Measurements from ENCODE around the gene RBBP4.
A peak's percentile ranks its signal among the peaks of the same experiment; 100 is the strongest.
"Not testable (repeated sequence)": the region's sequence is repeated elsewhere in the genome, so short reads cannot be mapped to it uniquely, and the experiment has no call there.

The RBBP4 gene

DNA sequence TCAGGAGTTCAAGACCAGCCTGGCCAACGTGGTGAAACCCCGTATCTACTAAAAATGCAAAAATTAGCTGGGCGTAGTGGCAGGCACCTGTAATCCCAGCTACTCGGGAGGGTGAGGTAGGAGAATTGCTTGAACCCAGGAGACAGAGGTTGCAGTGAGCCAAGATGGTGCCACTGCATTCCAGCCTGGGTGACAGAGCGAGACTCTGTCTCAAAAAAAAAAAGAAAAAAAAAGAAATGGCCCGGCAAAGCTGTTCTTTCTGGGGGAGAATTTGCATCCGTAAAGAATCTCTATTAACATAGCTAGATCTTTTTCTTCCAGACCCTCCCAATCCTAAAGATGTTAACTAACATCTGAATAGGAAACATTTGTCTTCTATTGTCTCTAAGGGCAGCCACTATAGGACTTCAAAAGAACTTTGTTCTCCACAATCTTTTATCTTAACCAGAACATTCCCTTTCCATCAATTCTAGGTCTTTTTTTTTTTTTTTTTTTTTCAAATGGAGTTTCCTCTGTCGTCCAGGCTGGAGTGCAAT is 8.6 kb upstream of the RBBP4 start:
- DNase-seq, result not testable (repeated sequence)

DNA sequence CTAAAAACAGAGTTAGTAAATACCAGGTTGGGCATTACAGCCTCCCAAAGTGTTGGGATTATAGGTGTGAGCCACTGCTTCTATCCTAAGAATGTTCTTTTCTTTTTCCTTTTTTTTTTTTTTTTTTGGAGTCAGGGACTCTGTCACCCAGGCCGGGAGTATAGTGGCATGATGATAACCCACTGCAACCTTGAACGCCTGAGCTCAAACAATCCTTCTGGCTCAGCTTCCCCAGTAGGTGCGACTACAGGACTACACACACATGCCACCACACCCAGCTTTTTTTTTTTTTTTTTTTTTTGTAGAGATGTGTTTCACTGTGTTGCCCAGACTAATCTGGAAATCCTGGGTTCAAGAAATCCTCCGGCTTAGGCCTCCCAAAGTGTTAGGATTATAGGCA is 6.6 kb upstream of the RBBP4 start:
- no peak for DNase-seq

GRCh38 chr1:32647308-32648134 is 3.5 kb upstream of the RBBP4 start:
- DNase-seq, result no peak

DNA sequence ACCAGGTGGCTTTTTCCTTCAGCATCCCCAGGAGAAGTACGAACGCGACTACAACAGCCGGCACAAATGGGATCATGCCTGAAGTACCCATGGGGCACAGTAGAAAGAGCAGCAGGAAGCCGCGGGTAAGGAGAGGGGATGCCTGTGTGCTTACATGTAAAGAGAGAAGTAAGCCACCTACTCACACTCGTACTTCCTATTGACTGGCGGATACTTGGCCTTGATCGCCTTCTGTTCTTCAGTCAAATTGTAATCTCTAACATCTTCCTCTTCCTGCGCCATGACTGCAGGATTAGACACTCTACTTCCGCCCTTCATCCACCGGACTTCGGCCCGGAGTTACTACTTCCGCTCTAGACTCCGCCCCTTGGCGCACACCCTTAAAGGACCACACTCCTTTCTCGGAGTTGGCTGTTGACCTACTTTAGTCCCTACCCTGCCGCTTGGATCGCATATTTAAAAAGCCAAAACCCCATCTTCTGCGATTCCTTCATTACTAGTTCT is 708 bp upstream of the RBBP4 start, which contains the start of gene ZBTB8OS:
Gene ZBTB8OS (minus strand): TSS at position 303 of the 504 bp plus-strand sequence. CDS start 21 bp downstream, at position 282.
- peak; percentile 94 for DNase-seq

- no peak for DNase-seq
These were observed 559 bp downstream of the RBBP4 start for GRCh38 chr1:32651461-32652073.

GRCh38 chr1:32652244-32652962 is 1.4 kb downstream of the RBBP4 start:
- no peak for DNase-seq

DNA sequence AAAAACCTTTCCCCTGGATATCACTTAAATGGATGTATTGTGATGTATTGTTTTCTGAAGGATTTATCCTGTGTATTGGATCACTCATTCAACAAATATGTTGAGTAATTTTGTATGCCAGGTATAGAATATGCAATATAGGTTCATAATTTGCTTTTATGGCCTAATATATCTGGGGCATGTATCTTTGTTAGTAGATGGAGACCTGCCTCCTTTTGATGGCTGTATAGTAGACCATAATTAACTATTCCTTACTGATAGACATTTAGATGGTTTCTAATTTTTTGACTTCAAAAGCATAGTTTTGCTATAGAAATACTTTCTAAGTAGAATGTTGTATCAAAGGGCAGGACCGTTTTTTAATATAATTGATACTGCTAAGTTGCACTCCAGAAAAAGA is 8.6 kb downstream of the RBBP4 start:
- no peak for DNase-seq

DNA sequence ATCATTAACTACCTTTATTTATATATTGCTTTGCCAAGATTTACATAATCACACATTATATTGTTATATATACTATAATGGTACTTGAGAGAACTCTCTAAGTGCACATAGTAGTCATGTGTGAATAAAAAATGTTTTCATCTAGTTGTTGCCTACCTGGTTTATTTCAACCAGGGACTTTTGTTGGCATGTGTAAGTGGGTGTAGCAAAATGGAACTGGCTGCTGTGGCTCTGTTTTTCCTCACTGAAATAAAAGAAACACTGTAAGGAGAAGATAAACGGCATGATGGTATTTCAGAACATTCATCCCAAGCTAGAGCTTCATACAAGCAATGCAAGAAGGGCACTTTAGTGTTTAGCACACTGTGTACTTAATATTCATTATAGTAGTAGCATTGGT is 14.9 kb downstream of the RBBP4 start:
- DNase-seq, result no peak

DNA sequence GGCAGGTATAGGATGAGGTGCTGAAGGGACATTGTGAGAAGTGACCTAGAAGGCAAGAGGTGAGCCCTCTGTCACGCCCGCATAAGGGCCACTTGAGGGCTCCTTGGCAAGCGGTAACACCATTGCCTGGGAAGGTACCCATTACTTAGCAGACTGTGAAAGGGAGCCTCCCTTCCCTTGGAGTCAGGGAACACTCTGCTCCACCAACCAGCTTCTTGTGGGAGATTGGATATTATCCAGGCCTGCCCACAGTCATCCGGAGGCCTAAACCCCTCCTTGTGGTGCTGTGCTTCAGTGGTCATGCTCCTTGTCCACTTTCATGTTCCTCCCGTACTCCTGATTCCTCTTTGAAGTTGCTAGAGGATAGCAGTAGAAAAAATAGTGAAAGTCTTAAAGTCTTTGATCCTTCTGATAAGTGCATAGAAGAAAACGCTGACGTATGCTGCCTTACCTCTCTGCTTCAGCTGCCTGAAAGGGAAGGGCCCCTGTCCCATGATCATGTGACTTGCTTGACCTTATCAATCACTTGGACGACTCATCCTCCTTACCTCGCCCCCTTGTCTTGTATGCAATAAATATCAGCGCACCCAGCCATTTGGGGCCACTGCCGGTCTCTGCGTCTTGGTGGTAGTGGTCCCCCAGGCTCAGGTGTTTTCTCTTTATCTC is 16.0 kb downstream of the RBBP4 start:
- DNase-seq, result no peak

- DNase-seq, result not testable (repeated sequence)
These were observed 17.7 kb downstream of the RBBP4 start for GRCh38 chr1:32668716-32669115.

GRCh38 chr1:32676945-32677344 is 25.9 kb downstream of the RBBP4 start:
- DNase-seq, result no peak

DNA sequence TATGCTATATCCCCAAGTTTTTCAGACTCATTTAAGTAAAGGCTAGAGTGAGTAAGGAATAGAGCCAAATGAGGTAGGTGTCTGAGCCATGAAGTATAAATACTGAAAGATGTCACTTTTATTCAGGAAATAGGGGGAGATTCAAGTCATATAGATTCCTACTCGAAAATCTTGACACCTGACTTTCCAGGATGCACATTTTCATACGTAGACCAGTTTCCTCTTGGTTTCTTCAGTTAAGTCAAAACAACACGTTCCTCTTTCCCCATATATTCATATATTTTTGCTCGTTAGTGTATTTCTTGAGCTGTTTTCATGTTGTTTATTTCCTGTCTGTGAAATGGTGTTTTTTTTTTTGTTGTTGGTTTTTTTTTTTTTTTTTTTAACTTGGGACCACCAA is 29.0 kb downstream of the RBBP4 start:
- not testable (repeated sequence) for DNase-seq

DNA sequence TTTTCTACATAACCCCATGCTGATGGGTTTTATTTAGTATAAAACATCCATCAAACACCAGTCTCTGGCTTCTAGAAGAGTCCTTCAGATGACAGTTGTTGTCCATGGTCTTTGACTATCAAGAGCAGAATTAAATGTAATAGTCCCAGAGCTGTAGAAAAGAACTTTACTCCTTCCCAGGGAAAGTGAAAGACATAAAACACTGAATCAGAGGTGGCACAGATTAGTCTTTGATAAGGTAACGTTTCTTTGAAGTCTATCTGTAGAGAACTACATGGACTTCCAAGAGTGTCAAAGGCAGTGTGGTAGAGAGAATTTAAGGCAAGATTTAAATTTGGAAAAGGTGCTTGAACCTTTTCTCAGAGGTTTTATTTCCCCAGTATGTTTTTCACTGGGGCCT is 29.6 kb downstream of the RBBP4 start:
- DNase-seq, result no peak

DNA sequence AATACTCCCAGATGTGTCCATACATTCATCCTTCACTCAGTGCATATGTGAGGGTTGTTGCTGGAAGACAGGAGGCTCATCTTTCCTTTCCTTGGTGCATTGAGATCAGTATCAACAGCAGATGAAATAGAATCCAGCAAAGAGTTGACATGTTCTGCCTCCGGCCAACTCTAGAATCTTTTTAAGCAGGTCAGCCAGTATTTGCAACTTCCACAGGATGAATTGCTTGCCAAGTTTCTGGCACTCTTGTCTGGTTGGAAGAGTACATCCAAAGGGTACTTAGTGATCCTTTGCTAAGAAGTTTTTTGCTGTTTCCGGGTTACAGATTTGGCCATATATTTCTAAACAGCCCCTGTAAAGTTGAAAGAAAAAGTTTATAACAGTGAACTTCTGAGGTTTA is 30.5 kb downstream of the RBBP4 start:
- DNase-seq, result no peak

GRCh38 chr1:32681999-32682398 is 31.0 kb downstream of the RBBP4 start:
- DNase-seq, result no peak

- DNase-seq, result no peak
These were observed 32.4 kb downstream of the RBBP4 start for GRCh38 chr1:32683397-32683796.

DNA sequence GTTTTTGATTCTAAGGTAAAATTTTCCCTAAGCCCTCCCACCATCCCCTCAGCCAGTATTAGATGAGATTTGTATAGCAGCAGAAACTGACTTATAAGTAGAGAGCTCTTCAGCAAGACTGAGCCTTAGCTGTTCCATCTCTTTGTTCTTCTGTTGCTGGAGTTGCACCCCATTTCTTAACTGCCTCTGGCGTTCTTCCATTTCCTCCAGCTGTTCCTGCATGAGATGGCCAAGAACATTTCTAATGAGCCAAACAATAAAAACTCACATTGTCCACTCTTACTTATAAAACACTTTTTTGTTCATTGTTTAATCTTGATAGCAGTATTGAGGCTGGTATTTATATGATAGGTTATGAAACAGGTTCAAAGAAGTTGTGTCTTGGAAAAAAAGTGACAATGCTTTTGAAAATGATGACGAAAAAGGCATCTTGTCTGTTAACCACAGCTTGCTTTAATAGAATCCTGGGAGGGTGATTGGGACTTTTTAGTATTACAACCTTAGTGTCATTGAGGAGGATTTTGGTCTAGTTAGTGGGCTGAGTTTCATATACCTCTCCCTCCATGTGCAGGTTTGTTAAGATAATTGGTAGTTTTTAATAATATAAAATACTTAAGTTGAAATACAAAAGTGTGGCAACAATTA is 33.3 kb downstream of the RBBP4 start:
- DNase-seq, result no peak

- no peak for DNase-seq
These were observed 34.5 kb downstream of the RBBP4 start for GRCh38 chr1:32685498-32685897.

DNA sequence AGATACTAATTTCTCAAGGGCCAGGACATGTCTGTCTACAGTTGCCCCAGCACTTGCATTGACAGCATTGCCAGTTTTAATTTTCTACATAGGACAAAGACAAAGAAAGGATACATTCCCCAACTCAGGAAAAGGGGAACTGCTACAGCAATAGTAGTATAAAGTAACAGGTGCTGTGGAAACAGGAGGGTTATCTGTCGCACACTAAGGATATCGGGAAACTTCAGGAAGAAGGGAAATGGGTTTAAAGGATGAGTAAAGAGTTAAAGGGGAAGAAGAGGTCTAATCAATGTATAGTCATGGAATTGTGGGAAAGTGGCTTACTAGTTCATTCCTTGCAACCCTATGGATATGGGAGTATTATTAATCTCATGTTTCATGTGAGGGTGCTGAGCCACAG is 35.4 kb downstream of the RBBP4 start:
- no peak for DNase-seq

- no peak for DNase-seq
These were observed 42.6 kb downstream of the RBBP4 start for GRCh38 chr1:32693455-32694174.

DNA sequence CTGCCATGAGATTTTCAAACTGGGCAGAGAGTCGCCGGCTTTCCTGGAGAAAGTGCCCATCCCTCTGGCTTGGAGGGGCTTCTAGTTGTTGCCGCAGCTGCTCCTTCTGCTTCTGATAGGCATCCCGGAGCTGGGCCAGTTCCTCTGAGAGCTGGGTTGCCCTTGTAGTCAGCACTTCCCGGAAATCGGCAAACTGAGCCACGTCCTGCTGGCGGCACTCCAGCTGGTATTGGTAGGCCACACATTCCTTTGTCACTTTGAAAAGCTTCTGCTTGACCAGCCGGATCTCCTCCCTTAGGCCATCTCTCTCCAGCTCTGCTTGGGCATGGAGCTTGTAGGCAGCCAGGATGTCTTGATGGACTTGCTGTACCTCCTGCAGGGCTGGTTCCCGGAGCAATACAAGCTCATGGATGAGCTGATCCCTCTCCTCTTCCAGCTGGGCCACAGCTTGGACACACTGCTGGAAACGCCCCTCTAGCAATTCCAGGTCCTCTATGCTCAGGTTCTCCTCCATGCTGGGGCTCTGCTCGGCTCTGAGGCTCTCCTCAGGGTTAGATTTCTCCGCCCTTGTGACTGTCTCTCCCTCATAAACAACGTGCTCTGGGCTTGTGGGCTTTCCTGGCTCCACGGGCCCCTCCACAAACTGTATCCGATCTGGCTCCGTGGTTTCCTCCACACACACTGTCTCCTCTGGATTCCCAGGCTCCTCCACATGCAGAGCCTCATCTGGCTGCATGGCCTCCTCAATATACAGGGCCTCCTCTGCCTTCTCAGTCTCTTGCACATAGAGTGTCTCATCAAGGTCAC is 44.3 kb downstream of the RBBP4 start:
- DNase-seq, result no peak

Data from CD4-positive, alpha-beta T cell treated with Interleukin-4 for 4 hours (primary cell).